Peyer's patch (tissue), 4 donors: ENCODE results near the gene TMEM175.

Experiments used
- CTCF ChIP-seq, 6 experiments: fragments of 450-650 bp in 4 of 6; fragments of 200-600 bp in 2 of 6; sonication (generic) in 1 of 6; IDR thresholded peaks; one replicate each; pipeline ENCODE4 v1.5.1; 2017 to 2019; ENCODE audit warnings: antibody characterized with exemption in 6 of 6, mild to moderate bottlenecking in 3 of 6, moderate library complexity in 1 of 6
- POLR2A ChIP-seq, 2 donors: fragments of 450-650 bp; IDR thresholded peaks; one replicate each; pipeline ENCODE4 v1.5.1; 2017; ENCODE audit warnings: antibody characterized with exemption in 2 of 2, mild to moderate bottlenecking in 2 of 2, moderate library complexity in 2 of 2

- no peak for TF ChIP-seq CTCF (IDR thresholded peaks at IDR 0.05)
- no peak for TF ChIP-seq POLR2A (IDR thresholded peaks at IDR 0.05)
Observed at GRCh38 chr4:887034-887763, 45.1 kb upstream of the TMEM175 start.
